Retinal pigment epithelial cell (primary cell): ENCODE results near the gene DOK7.
A peak's percentile ranks its signal among the peaks of the same experiment; 100 is the strongest.

Source experiments
- DNase-seq: peaks from one replicate; pipeline ENCODE4 v3.0.0-alpha.2; 2010; ENCODE audit warnings: low read depth
- H3K4me3 ChIP-seq: 2 replicates; pipeline ENCODE4 v1.5.1; 2011; ENCODE audit warnings: mild to moderate bottlenecking, low read length, control low read depth, moderate library complexity
- TF ChIP-seq, protein P1 (sequence below): conservative IDR thresholded peaks from 2 replicates; pipeline ENCODE4 v1.5.1; 2011; ENCODE audit warnings: low read depth, low read length, control low read depth, inconsistent platforms

Gene DOK7

DNA sequence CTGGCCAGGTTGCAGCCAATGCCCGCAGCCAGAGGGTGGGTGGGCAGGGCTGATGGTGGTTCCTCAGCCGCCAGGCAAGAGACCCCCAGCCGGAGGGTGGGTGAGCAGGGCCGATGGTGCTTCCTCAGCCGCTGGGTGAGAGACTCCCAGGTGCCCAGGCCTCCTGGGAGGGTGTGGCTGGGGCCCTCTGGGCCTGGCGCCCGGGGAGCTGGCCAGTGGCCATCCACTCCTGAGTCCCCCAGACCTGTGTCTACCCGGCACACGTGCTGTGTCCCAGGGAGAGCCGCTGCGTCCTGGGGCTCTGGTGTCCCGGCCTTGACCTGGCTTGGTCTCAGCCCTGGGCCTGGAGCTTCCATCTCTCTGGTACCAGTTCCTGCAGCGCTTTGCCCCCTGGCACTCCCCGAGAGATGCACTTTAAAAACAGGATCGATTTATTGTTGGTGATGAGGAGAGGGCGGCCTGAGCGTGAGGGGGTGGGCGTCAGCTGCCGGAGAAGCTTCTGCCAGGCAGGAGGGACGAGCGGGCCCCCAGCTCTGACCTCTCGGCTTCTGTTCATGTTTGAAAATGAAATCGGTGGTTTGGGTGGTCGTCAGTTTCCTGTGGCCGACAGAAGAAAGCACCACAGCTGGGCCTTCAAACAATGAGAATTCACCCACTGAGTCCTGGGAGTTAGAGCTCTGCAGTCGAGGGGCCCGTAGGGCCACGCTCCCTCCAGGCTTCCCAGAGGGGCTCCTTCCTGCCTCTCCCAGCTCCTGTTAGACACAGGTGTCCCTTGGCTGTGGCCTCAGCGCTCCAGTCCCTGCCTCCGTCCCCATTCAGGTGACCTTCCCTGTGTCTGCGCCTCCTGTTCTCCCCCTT lies 6.5 kb downstream of the DOK7 start:
- DNase-seq, result no peak
- TF ChIP-seq, protein P1, sequence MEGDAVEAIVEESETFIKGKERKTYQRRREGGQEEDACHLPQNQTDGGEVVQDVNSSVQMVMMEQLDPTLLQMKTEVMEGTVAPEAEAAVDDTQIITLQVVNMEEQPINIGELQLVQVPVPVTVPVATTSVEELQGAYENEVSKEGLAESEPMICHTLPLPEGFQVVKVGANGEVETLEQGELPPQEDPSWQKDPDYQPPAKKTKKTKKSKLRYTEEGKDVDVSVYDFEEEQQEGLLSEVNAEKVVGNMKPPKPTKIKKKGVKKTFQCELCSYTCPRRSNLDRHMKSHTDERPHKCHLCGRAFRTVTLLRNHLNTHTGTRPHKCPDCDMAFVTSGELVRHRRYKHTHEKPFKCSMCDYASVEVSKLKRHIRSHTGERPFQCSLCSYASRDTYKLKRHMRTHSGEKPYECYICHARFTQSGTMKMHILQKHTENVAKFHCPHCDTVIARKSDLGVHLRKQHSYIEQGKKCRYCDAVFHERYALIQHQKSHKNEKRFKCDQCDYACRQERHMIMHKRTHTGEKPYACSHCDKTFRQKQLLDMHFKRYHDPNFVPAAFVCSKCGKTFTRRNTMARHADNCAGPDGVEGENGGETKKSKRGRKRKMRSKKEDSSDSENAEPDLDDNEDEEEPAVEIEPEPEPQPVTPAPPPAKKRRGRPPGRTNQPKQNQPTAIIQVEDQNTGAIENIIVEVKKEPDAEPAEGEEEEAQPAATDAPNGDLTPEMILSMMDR, result no peak
- H3K4me3 ChIP-seq, result no peak overlapping the region

DNA sequence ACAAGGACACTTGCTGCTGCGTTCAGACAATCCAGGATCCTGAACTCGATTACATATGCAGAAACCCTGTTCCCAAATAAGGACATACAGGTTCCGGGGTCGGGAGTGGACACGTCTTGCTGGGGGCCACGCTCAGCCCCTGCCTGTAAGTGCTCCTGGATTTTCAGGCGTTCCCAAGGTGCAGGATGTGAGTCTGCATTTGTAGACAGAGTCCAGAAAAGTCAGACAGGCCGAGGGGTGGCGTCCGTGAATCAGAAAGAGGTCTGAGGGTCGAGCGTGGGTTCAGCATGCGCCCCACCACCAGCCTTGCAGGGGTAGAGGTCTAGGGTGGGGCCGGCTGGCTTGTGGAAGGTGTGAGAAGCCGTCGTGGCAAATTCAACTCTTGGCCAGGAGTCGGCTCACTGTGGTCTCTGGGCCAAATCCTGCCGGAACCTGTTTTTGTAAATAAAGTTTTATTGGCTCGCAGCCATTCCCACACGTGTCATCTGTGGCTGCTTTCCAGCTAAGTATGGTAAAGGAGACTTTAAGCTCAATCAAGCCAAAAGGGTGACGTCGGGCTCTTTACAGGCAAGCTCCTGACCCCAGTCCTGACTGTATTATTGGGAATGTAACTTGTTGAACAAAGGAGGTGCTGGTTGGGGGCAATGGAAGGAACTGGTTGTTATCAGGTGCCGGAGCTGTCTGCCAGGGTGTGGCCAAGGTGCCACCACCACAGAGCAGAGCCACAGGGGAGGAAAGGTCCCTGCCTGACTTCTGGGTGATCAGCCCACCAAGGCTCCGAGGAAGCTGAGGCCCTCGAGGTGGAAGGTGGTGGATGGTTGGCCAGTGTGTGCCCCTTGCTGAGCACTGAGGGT lies 7.4 kb downstream of the DOK7 start:
- TF ChIP-seq, protein P1, result no peak
- H3K4me3 ChIP-seq, result no peak overlapping the region
- peak; percentile 33 for DNase-seq

DNA sequence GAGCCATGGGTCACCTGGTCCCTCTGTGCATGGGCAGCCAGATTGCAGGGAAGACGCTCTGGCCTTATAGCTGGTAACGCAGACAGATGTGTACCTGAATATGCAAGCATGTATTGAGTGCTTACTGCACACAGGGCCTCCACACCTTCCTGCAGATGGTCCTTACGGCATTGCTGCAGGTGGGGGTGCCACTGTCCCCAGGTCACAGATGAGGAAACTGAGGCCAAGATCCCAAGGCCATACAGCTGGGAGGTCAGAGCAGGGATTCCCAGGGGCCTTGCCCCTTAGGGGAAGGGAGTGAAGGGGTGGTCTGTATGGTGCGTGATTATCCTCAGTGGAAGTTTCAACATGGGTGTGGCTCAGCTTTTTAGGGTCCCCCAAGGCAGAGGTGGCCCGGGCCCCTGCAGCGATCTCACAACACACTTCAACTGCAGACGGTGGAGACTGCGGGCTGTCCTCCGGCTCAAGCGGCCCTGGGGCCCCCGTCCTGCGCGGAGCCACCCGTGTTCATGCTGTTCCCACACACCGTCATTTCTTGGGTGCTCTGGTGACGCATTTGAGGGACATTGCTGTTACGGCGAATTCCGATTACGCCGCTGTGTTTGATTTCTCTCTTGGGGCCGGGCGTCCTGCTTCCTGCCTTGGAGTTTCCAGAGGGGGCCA lies 8.1 kb downstream of the DOK7 start:
- TF ChIP-seq, protein P1, result no peak
- DNase-seq, result no peak
- no peak overlapping the region for H3K4me3 ChIP-seq

DNA sequence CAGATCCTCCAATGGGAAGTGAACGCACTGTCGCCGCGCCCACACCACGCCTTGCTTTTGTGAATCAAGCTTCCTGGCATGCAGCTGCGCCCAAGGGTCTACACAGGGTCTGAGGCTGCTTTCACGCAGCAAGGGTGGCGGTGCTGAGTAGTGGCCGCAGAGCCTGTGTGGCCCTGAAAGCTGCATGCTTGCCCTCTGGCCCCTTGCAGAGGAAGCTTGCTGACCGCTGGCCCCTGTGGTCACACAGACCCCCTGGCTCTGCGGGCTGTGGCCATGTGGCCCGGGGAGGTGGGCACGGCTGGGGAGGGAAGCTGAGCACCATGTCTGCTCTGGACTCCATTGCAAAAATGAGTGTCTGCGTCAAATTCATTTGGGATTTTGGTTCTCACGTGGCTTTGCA lies 8.8 kb downstream of the DOK7 start:
- no peak for DNase-seq
- no peak overlapping the region for H3K4me3 ChIP-seq
- TF ChIP-seq, protein P1, result no peak

DNA sequence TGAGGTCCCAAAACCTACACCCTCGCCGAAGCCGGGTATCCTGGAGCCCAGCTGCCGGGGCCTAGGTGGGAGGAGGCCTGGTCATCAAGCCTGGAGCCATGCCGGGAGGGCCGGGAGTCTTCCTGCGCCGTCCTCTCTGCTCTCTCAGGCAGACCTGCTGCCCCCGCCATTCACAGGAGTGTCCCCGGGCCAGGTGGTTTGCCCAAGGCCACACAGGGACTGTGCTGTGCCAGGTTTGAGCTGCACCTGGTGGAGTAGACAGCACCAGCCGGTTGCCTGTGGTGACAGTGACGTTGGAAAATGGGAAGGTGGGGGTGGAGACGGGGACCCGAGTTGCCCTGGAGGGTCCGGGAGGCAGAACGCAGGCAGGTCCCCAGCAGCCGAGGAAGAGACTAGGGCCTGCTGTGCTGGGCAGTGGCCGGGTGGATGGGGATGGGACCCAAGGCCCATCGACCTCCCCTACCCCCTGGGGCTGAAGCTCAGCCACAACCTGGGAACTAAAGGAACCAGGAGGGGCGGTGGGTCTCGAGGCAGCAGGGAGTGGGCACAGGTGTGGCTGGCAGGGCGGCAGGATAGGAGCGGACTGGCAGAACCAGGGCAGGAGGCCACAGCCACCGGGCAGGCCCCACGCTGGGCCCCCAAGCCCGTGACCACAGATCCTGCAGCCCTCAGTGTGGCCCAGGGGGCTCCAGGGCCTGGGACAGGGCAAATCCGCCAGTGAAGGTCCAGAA lies 9.5 kb downstream of the DOK7 start:
- TF ChIP-seq, protein P1, result no peak
- no peak overlapping the region for H3K4me3 ChIP-seq
- no peak for DNase-seq

GRCh38 chr4:3473181-3473950 lies 10.3 kb downstream of the DOK7 start:
- TF ChIP-seq, protein P1, result no peak
- no peak overlapping the region for H3K4me3 ChIP-seq
- DNase-seq, result no peak
